H9 (cell line): ENCODE data around the gene CLBA1. TPM values are rescaled to one million over a fixed set of nuclear protein-coding genes. Genes with fewer than 3 reads are reported as not detected.

Experiments used
- DNase-seq: peaks from one replicate; pipeline ENCODE4 v3.0.0-alpha.2; 2017
- H2AFZ ChIP-seq: one replicate; pipeline ENCODE4 v1.6.1; 2013; ENCODE audit warnings: mild to moderate bottlenecking, low read length, control low read depth, moderate library complexity
- H2AK5ac ChIP-seq: 2 replicates; pipeline ENCODE4 v1.6.1; 2013; ENCODE audit warnings: low read length, control low read depth, mixed read lengths; ENCODE audit not compliant: insufficient read length
- H2BK120ac ChIP-seq: one replicate; pipeline ENCODE4 v1.6.1; 2013; ENCODE audit warnings: low read depth, mild to moderate bottlenecking, low read length, control low read depth, inconsistent platforms; ENCODE audit not compliant: poor library complexity, severe bottlenecking
- H2BK12ac ChIP-seq: 2 replicates; pipeline ENCODE4 v1.6.1; 2013; ENCODE audit warnings: low read length, control low read depth, mixed read lengths, low read depth; ENCODE audit not compliant: insufficient read length
- H2BK15ac ChIP-seq: 2 replicates; pipeline ENCODE4 v1.6.1; 2013; ENCODE audit warnings: low read depth, low read length, control low read depth
- H2BK20ac ChIP-seq: one replicate; pipeline ENCODE4 v1.6.1; 2013; ENCODE audit warnings: low read depth, mild to moderate bottlenecking, low read length, control low read depth, inconsistent platforms; ENCODE audit not compliant: poor library complexity, severe bottlenecking
- H2BK5ac ChIP-seq: 2 replicates; pipeline ENCODE4 v1.6.1; 2013; ENCODE audit warnings: low read length, control low read depth, mixed read lengths; ENCODE audit not compliant: insufficient read length
- H3K14ac ChIP-seq: 2 replicates; pipeline ENCODE4 v1.6.1; 2013; ENCODE audit warnings: low read length, control low read depth; ENCODE audit not compliant: insufficient read depth
- H3K18ac ChIP-seq: 2 replicates; pipeline ENCODE4 v1.6.1; 2013; ENCODE audit warnings: low read depth, mild to moderate bottlenecking, mixed read lengths, low read length, control low read depth; ENCODE audit not compliant: insufficient read length
- H3K23ac ChIP-seq: 2 replicates; pipeline ENCODE4 v1.6.1; 2013; ENCODE audit warnings: low read length, control low read depth, mixed read lengths, low read depth; ENCODE audit not compliant: insufficient read length
- H3K23me2 ChIP-seq: 2 replicates; pipeline ENCODE4 v1.6.1; 2013; ENCODE audit warnings: low read depth, mild to moderate bottlenecking, mixed read lengths, low read length, control low read depth; ENCODE audit not compliant: insufficient read length, poor library complexity, severe bottlenecking
- H3K27ac ChIP-seq: 2 replicates; pipeline ENCODE4 v1.5.1; 2013; ENCODE audit warnings: low read length, control low read depth, mixed read lengths, low read depth; ENCODE audit not compliant: insufficient read length
- H3K27me3 ChIP-seq: 2 replicates; pipeline ENCODE4 v1.6.1; 2013; ENCODE audit warnings: low read length, control low read depth, inconsistent platforms; ENCODE audit not compliant: insufficient read depth
- H3K4ac ChIP-seq: 2 replicates; pipeline ENCODE4 v1.6.1; 2013; ENCODE audit warnings: low read depth, mild to moderate bottlenecking, control low read depth, inconsistent platforms, low read length, moderate library complexity
- H3K4me1 ChIP-seq: 2 replicates; pipeline ENCODE4 v1.6.1; 2013; ENCODE audit warnings: low read length, control low read depth, inconsistent platforms; ENCODE audit not compliant: insufficient read depth
- H3K4me2 ChIP-seq: 2 replicates; pipeline ENCODE4 v1.6.1; 2013; ENCODE audit warnings: low read length, control low read depth, mixed read lengths; ENCODE audit not compliant: insufficient read length, insufficient read depth
- H3K56ac ChIP-seq: 2 replicates; pipeline ENCODE4 v1.6.1; 2013; ENCODE audit warnings: low read depth, mild to moderate bottlenecking, mixed read lengths, low read length, control low read depth; ENCODE audit not compliant: insufficient read length
- H3K79me1 ChIP-seq: 2 replicates; pipeline ENCODE4 v1.6.1; 2013; ENCODE audit warnings: low read depth, mild to moderate bottlenecking, moderate library complexity, low read length, control low read depth, inconsistent platforms; ENCODE audit not compliant: insufficient read depth, poor library complexity, severe bottlenecking
- H3K79me2 ChIP-seq: 2 replicates; pipeline ENCODE4 v1.6.1; 2013; ENCODE audit warnings: low read length, control low read depth, inconsistent platforms; ENCODE audit not compliant: insufficient read depth
- H3K9ac ChIP-seq: 2 replicates; pipeline ENCODE4 v1.6.1; 2013; ENCODE audit warnings: low read length, control low read depth, mixed read lengths; ENCODE audit not compliant: insufficient read length; ENCODE audit errors: extremely low read depth
- H3K9me3 ChIP-seq: one replicate; pipeline ENCODE4 v1.6.1; 2013; ENCODE audit warnings: low read depth, low read length, inconsistent platforms; ENCODE audit not compliant: control insufficient read depth
- H3T11ph ChIP-seq: one replicate; pipeline ENCODE4 v1.6.1; 2013; ENCODE audit warnings: mild to moderate bottlenecking, low read length, control low read depth, inconsistent platforms
- H4K20me1 ChIP-seq: one replicate; pipeline ENCODE4 v1.6.1; 2013; ENCODE audit not compliant: control insufficient read depth, insufficient read length, insufficient read depth
- H4K5ac ChIP-seq: 2 replicates; pipeline ENCODE4 v1.6.1; 2013; ENCODE audit warnings: low read depth, mild to moderate bottlenecking, mixed read lengths, low read length, control low read depth; ENCODE audit not compliant: insufficient read length
- H4K8ac ChIP-seq: replicated peaks from 2 replicates; pipeline ENCODE4 v1.6.1; 2013; ENCODE audit warnings: low read length, control low read depth, mixed read lengths, low read depth; ENCODE audit not compliant: insufficient read length
- H4K91ac ChIP-seq: 2 replicates; pipeline ENCODE4 v1.6.1; 2013; ENCODE audit warnings: low read depth, mild to moderate bottlenecking, moderate library complexity, mixed read lengths, low read length, control low read depth; ENCODE audit not compliant: insufficient read length
- H3K27ac Mint-ChIP-seq, 3 experiments: 2 replicates in 2 of 3; 3 replicates in 1 of 3; pipeline ENCODE4 v1.8.0; 2020 to 2021; ENCODE audit warnings: mixed read lengths in 3 of 3, mild to moderate bottlenecking in 1 of 3, moderate library complexity in 1 of 3
- H3K27me3 Mint-ChIP-seq: 2 replicates; pipeline ENCODE4 v1.8.0; 2021; ENCODE audit warnings: low read depth, mild to moderate bottlenecking, moderate library complexity, mixed read lengths
- H3K36me3 Mint-ChIP-seq, 3 experiments: 2 replicates in 2 of 3; 3 replicates in 1 of 3; pipeline ENCODE4 v1.8.0; 2020 to 2021; ENCODE audit warnings: low read depth in 3 of 3, mixed read lengths in 3 of 3; ENCODE audit not compliant: insufficient read depth in 1 of 3
- H3K4me1 Mint-ChIP-seq, 2 experiments: 2 replicates each; pipeline ENCODE4 v1.8.0; 2020; ENCODE audit warnings: mixed read lengths in 2 of 2
- H3K4me3 Mint-ChIP-seq, 2 experiments: 2 replicates in 1 of 2; 3 replicates in 1 of 2; pipeline ENCODE4 v1.8.0; 2020 to 2021; ENCODE audit warnings: mild to moderate bottlenecking in 2 of 2, mixed read lengths in 2 of 2, moderate library complexity in 1 of 2
- H3K9me3 Mint-ChIP-seq, 2 experiments: 2 replicates in 1 of 2; 3 replicates in 1 of 2; pipeline ENCODE4 v1.8.0; 2020; ENCODE audit warnings: mild to moderate bottlenecking in 2 of 2, mixed read lengths in 2 of 2, moderate library complexity in 1 of 2
- CTCF ChIP-seq: fragments of 200-600 bp; sonication (generic); conservative IDR thresholded peaks from 3 replicates; pipeline ENCODE4 v1.8.0; 2021; ENCODE audit warnings: antibody characterized with exemption, mild to moderate bottlenecking
- WGBS: extraction: QIAGEN DNeasy Blood & Tissue Kit; methylation state at CpG from one replicate; pipeline ENCODE4 v1.1.7; 2013; ENCODE audit warnings: missing lambda C conversion rate, low lambda C conversion rate, mixed read lengths; ENCODE audit not compliant: insufficient read length; ENCODE audit errors: extremely low coverage; 5-methylcytosine and 5-hydroxymethylcytosine counted together
- total RNA-seq: library from RNA; stranded (reverse); gene quantifications from 2 replicates; pipeline ENCODE4 v1.2.1, GENCODE V29; 2021

The CLBA1 gene
- total RNA-seq, 1 experiment from 2014 or later = 2.4 TPM

GRCh38 chr14:104973135-104973384 is 12.5 kb upstream of the CLBA1 start:
- Histone ChIP-seq H3K14ac (no peak overlapping the region), H4K5ac (no peak overlapping the region), H3K23me2 (no peaks in the 10 kb centered on the region), H4K20me1 (peaks cover 4% of the 10 kb centered on the region), H3K9ac (no peak overlapping the region), H2BK20ac (no peak overlapping the region), H3K79me1 (no peaks in the 10 kb centered on the region), H3K4me2 (no peak overlapping the region), H3K4ac (no peak overlapping the region), H3K79me2 (no peaks in the 10 kb centered on the region), H3T11ph (no peak overlapping the region), H4K8ac (no peak overlapping the region), H2AFZ (no peak overlapping the region), H3K27me3 (peaks cover 9% of the 10 kb centered on the region; the same call in 1 of the 2 replicates), H2BK5ac (no peak overlapping the region), H4K91ac (no peak overlapping the region), H2BK15ac (no peak overlapping the region), H3K18ac (no peak overlapping the region), H3K27ac (no peak overlapping the region), H2AK5ac (no peak overlapping the region), H3K23ac (no peak overlapping the region), H3K9me3 (no peaks in the 10 kb centered on the region), H3K56ac (no peak overlapping the region), H2BK120ac (no peak overlapping the region), H2BK12ac (no peak overlapping the region), H3K4me1 (peaks cover 3% of the 10 kb centered on the region; the same call in 1 of the 2 replicates)
- DNase-seq = peak; percentile 55
- Mint-ChIP-seq H3K4me3 (no peak overlapping the region), H3K27ac (no peak overlapping the region), H3K36me3 (no peaks in the 10 kb centered on the region), H3K27me3 (peaks cover 32% of the 10 kb centered on the region), H3K4me1 (peaks cover 14 to 30% of the 10 kb centered on the region in 2 experiments), H3K9me3 (no peaks in the 10 kb centered on the region; a peak in 1 of 5 replicates)
- TF ChIP-seq CTCF = no peak
- no CpG with 5 or more reads among the region's 12 CpGs for WGBS
